ENCODE measurements around the gene PFKP. TPM values are rescaled to one million over a fixed set of nuclear protein-coding genes. Genes with fewer than 3 reads are reported as not detected.

The PFKP gene
- total RNA-seq, 1 donor from 2014 or later, result 52.3 TPM

DNA sequence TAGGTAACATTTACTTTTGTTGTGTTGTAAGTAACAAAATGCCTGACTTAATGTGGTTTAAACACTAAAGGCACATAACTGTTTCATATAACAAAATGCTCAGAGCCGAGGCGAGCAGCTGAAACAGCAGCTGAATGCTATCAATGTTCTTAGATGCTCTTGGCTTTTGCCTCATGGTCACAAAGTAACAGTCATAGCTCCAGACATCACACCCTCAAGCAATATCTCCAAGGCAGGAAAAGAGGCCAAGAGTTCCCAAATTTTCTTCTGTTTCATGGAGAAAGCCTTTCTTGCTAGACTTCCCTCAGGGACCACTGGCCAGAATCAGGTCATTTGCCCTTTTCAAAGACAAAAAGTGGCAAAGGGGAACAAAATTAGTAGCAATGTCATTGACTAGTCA lies 43.5 kb upstream of the PFKP start:
- H3K9me3 Mint-ChIP-seq (ENCODE audit: unreplicated experiment), result no peaks in the 10 kb centered on the region
- TF ChIP-seq, protein P1, sequence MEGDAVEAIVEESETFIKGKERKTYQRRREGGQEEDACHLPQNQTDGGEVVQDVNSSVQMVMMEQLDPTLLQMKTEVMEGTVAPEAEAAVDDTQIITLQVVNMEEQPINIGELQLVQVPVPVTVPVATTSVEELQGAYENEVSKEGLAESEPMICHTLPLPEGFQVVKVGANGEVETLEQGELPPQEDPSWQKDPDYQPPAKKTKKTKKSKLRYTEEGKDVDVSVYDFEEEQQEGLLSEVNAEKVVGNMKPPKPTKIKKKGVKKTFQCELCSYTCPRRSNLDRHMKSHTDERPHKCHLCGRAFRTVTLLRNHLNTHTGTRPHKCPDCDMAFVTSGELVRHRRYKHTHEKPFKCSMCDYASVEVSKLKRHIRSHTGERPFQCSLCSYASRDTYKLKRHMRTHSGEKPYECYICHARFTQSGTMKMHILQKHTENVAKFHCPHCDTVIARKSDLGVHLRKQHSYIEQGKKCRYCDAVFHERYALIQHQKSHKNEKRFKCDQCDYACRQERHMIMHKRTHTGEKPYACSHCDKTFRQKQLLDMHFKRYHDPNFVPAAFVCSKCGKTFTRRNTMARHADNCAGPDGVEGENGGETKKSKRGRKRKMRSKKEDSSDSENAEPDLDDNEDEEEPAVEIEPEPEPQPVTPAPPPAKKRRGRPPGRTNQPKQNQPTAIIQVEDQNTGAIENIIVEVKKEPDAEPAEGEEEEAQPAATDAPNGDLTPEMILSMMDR (IDR thresholded peaks at IDR 0.05; ENCODE audit: unreplicated experiment), result no peak
- no peaks in the 10 kb centered on the region for H3K4me1 Mint-ChIP-seq (ENCODE audit: unreplicated experiment)
- H3K36me3 Mint-ChIP-seq (ENCODE audit: low read depth, unreplicated experiment), result no peaks in the 10 kb centered on the region
- peaks cover 1% of the 10 kb centered on the region for H3K27me3 Mint-ChIP-seq (ENCODE audit: unreplicated experiment)
- no peak overlapping the region for H3K4me3 Mint-ChIP-seq (ENCODE audit: unreplicated experiment)
- no peak overlapping the region for H3K27ac Mint-ChIP-seq (ENCODE audit: unreplicated experiment)
- no peak for DNase-seq (ENCODE audit: low spot score)

DNA sequence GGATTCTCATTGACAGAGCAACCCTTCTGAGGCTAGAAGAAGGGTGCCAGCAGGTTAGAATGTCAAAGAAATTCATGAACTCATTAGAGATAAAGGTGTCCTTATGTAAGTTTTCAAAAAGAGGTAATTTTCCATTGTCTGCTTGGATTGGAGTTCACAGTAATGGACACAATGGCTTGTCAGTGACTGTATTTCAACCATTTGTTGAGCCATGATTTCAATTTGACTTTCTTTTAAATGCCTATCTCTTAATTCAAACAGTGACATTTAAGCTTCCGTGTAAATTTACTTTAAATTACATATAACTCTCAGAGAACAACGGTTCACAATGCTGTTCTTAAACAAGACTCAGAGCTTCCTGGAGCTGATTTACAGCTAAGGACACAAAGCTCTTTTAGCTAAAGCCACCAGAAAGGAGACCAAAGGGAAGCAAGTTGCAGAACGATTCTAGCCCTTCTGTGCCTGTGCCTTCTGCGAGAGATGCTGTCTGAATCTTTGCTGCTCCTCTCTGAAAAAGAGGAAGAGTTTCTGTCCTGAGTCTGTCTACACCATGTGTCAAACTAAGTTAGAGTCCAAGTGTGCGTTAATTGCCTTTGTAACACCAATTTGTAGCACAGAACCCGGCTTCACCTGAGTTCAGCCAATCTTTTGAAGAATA lies 42.2 kb upstream of the PFKP start:
- Mint-ChIP-seq H3K27me3 (ENCODE audit: unreplicated experiment) (peaks cover 1% of the 10 kb centered on the region), H3K4me1 (ENCODE audit: unreplicated experiment) (no peaks in the 10 kb centered on the region), H3K9me3 (ENCODE audit: unreplicated experiment) (no peaks in the 10 kb centered on the region), H3K27ac (ENCODE audit: unreplicated experiment) (no peak overlapping the region), H3K4me3 (ENCODE audit: unreplicated experiment) (no peak overlapping the region), H3K36me3 (ENCODE audit: low read depth, unreplicated experiment) (no peaks in the 10 kb centered on the region)
- TF ChIP-seq, protein P1 (IDR thresholded peaks at IDR 0.05; ENCODE audit: unreplicated experiment), result no peak
- no peak for DNase-seq (ENCODE audit: low spot score)

DNA sequence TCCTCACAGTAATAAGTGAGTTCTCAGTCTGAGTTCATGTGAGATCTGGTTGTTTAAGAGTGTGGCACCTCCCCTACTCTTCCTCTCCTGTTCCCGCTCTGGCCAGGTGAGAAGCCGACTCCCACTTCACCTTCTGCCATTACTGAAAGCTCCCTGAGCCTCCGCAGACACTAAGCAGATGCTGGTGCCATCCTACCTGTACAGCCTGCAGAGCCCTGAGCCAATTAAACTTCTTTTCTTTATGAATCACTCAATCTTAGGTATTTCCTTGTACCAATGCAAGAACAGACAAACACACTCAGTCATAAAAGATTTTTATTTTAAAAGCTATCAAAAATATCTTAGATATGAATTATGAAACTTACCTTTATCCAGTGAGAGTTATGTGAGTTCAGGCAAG lies 39.5 kb upstream of the PFKP start:
- no peak overlapping the region for H3K4me3 Mint-ChIP-seq (ENCODE audit: unreplicated experiment)
- no peaks in the 10 kb centered on the region for H3K36me3 Mint-ChIP-seq (ENCODE audit: low read depth, unreplicated experiment)
- H3K27me3 Mint-ChIP-seq (ENCODE audit: unreplicated experiment), result no peaks in the 10 kb centered on the region
- H3K27ac Mint-ChIP-seq (ENCODE audit: unreplicated experiment), result no peak overlapping the region
- no peaks in the 10 kb centered on the region for H3K4me1 Mint-ChIP-seq (ENCODE audit: unreplicated experiment)
- no peak for DNase-seq (ENCODE audit: low spot score)
- H3K9me3 Mint-ChIP-seq (ENCODE audit: unreplicated experiment), result no peaks in the 10 kb centered on the region
- TF ChIP-seq, protein P1 (IDR thresholded peaks at IDR 0.05; ENCODE audit: unreplicated experiment), result no peak

DNA sequence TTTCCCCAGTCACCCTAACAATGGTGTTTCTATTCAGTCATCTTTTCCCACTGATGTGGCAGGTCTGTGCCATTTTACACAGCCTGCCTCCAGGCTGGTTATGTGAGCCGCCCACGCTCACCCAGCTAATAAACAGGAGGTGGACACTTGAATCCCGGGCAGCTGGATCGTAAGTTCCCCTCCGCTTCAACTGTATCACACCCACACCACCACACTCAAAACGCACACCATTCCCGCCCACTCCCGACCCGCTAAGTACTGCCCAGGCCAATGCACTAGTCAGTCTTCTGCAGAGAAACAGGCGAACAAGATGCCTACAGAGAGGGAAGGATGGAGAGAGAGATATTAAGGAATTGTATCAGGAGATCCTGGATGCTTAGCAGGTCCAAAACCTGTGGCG lies 38.9 kb upstream of the PFKP start:
- DNase-seq (ENCODE audit: low spot score), result no peak
- no peaks in the 10 kb centered on the region for H3K36me3 Mint-ChIP-seq (ENCODE audit: low read depth, unreplicated experiment)
- H3K4me1 Mint-ChIP-seq (ENCODE audit: unreplicated experiment), result no peaks in the 10 kb centered on the region
- H3K27ac Mint-ChIP-seq (ENCODE audit: unreplicated experiment), result no peak overlapping the region
- no peaks in the 10 kb centered on the region for H3K9me3 Mint-ChIP-seq (ENCODE audit: unreplicated experiment)
- TF ChIP-seq, protein P1 (IDR thresholded peaks at IDR 0.05; ENCODE audit: unreplicated experiment), result no peak
- no peaks in the 10 kb centered on the region for H3K27me3 Mint-ChIP-seq (ENCODE audit: unreplicated experiment)
- H3K4me3 Mint-ChIP-seq (ENCODE audit: unreplicated experiment), result no peak overlapping the region

DNA sequence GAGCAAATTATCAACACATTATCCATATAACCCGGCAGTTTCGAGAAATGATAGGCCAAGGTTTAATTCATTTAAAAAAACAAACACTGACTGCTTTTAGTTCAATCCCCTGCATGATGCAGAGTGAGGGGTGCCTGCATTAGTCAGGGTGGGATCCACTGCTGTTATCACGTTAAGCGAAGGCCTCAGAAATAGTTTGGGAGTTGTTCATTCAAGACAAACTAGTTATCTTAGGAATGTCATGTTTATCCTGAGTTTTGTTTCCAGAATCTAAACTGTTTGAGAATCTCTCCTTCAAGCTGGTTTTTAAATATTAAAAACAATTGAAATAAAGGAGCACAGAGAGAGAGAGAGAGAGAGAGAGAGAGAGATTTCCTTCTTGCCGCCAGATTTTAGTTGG lies 36.6 kb upstream of the PFKP start:
- Mint-ChIP-seq H3K36me3 (ENCODE audit: low read depth, unreplicated experiment) (no peaks in the 10 kb centered on the region), H3K27me3 (ENCODE audit: unreplicated experiment) (no peaks in the 10 kb centered on the region), H3K4me3 (ENCODE audit: unreplicated experiment) (no peak overlapping the region), H3K27ac (ENCODE audit: unreplicated experiment) (no peak overlapping the region), H3K4me1 (ENCODE audit: unreplicated experiment) (no peaks in the 10 kb centered on the region), H3K9me3 (ENCODE audit: unreplicated experiment) (no peaks in the 10 kb centered on the region)
- TF ChIP-seq, protein P1 (IDR thresholded peaks at IDR 0.05; ENCODE audit: unreplicated experiment), result no peak
- DNase-seq (ENCODE audit: low spot score), result no peak

Measured in endothelial cell (in vitro differentiated cells).